ENCODE measurements around the gene ULK4. TPM values are rescaled to one million over a fixed set of nuclear protein-coding genes. Genes with fewer than 3 reads are reported as not detected.

Gene ULK4
- total RNA-seq, 2 donors from 2014 or later = 11.1 to 17.9 TPM

GRCh38 chr3:41836360-41837134 lies 125.4 kb downstream of the ULK4 start:
- DNase-seq = no peak
- Mint-ChIP-seq H3K27me3 (ENCODE audit: insufficient read depth) (no peaks in the 10 kb centered on the region), H3K27ac (no peak overlapping the region), H3K4me1 (peaks cover 4% of the 10 kb centered on the region), H3K4me3 (no peak overlapping the region), H3K9me3 (peaks cover 36% of the 10 kb centered on the region), H3K36me3 (ENCODE audit: low read depth) (peaks cover 28% of the 10 kb centered on the region)
- TF ChIP-seq CTCF (conservative IDR thresholded peaks at IDR 0.05) = no peak
- no peaks in the 10 kb centered on the region for H3K4me1 ChIP-seq (ENCODE audit: control insufficient read depth, insufficient read depth, low read length)
- no peak overlapping the region for H3K27ac ChIP-seq (ENCODE audit: low read depth, low read length)
- WGBS, 2 experiments (ENCODE audit: insufficient coverage in 1 of 2, insufficient read length in 1 of 2) = 89% methylated on average over 6 to 11 of the region's 11 CpGs
- H3K9me3 ChIP-seq (ENCODE audit: control insufficient read depth, low read length) = peaks cover 20% of the 10 kb centered on the region
- no peaks in the 10 kb centered on the region for H3K36me3 ChIP-seq (ENCODE audit: control insufficient read depth, insufficient read depth, low read length)
- H3K9ac ChIP-seq (ENCODE audit: extremely low read depth, low read length, poor library complexity, severe bottlenecking) = no peak overlapping the region
- no peak overlapping the region for H3K4me3 ChIP-seq (ENCODE audit: low read length)
- H3K27me3 ChIP-seq (ENCODE audit: control insufficient read depth, insufficient read depth, low read length, poor library complexity, severe bottlenecking) = no peaks in the 10 kb centered on the region

GRCh38 chr3:41833628-41834027 lies 128.3 kb downstream of the ULK4 start:
- H3K36me3 Mint-ChIP-seq (ENCODE audit: low read depth) = peaks cover 24% of the 10 kb centered on the region
- 97% methylated on average over 3 of the region's 3 CpGs; no CpG with 5 or more reads in 1 of the 2 experiments for WGBS, 2 experiments (ENCODE audit: insufficient coverage in 1 of 2, insufficient read length in 1 of 2)
- H3K9me3 Mint-ChIP-seq = peaks cover 21% of the 10 kb centered on the region

GRCh38 chr3:41819236-41819635 lies 142.7 kb downstream of the ULK4 start:
- Mint-ChIP-seq H3K4me1 (no peaks in the 10 kb centered on the region), H3K36me3 (ENCODE audit: low read depth) (peaks cover 11% of the 10 kb centered on the region), H3K4me3 (no peak overlapping the region), H3K9me3 (peaks cover 21% of the 10 kb centered on the region), H3K27me3 (ENCODE audit: insufficient read depth) (no peaks in the 10 kb centered on the region), H3K27ac (no peak overlapping the region)
- no peak for DNase-seq
- Histone ChIP-seq H3K4me3 (ENCODE audit: low read length) (no peak overlapping the region), H3K27me3 (ENCODE audit: control insufficient read depth, insufficient read depth, low read length, poor library complexity, severe bottlenecking) (no peaks in the 10 kb centered on the region), H3K27ac (ENCODE audit: low read depth, low read length) (no peak overlapping the region), H3K4me1 (ENCODE audit: control insufficient read depth, insufficient read depth, low read length) (no peaks in the 10 kb centered on the region), H3K9me3 (ENCODE audit: control insufficient read depth, low read length) (peaks cover 16% of the 10 kb centered on the region), H3K9ac (ENCODE audit: extremely low read depth, low read length, poor library complexity, severe bottlenecking) (no peak overlapping the region), H3K36me3 (ENCODE audit: control insufficient read depth, insufficient read depth, low read length) (peaks cover 4% of the 10 kb centered on the region)
- no peak for TF ChIP-seq CTCF (conservative IDR thresholded peaks at IDR 0.05)
- 83 to 85% methylated on average over 1 to 2 of the region's 3 CpGs for WGBS, 2 experiments (ENCODE audit: insufficient coverage in 1 of 2, insufficient read length in 1 of 2)

More at GRCh38 chr3:41833628-41834027, 128.3 kb downstream of the ULK4 start:
- Histone ChIP-seq H3K27ac (ENCODE audit: low read depth, low read length) (no peak overlapping the region), H3K9ac (ENCODE audit: extremely low read depth, low read length, poor library complexity, severe bottlenecking) (no peak overlapping the region), H3K27me3 (ENCODE audit: control insufficient read depth, insufficient read depth, low read length, poor library complexity, severe bottlenecking) (no peaks in the 10 kb centered on the region), H3K9me3 (ENCODE audit: control insufficient read depth, low read length) (peaks cover 5% of the 10 kb centered on the region), H3K36me3 (ENCODE audit: control insufficient read depth, insufficient read depth, low read length) (no peaks in the 10 kb centered on the region), H3K4me1 (ENCODE audit: control insufficient read depth, insufficient read depth, low read length) (no peaks in the 10 kb centered on the region), H3K4me3 (ENCODE audit: low read length) (no peak overlapping the region)
- Mint-ChIP-seq H3K4me3 (no peak overlapping the region), H3K27me3 (ENCODE audit: insufficient read depth) (no peaks in the 10 kb centered on the region), H3K27ac (no peak overlapping the region), H3K4me1 (peaks cover 4% of the 10 kb centered on the region)
- TF ChIP-seq CTCF (conservative IDR thresholded peaks at IDR 0.05) = no peak
- DNase-seq = no peak

Measured in endodermal cell (in vitro differentiated cells).